Posterior vena cava (tissue), 2 donors: ENCODE measurements around the gene ANXA4. TPM values are rescaled to one million over a fixed set of nuclear protein-coding genes. Genes with fewer than 3 reads are reported as not detected.
"Not testable (repeated sequence)": the region's sequence is repeated elsewhere in the genome, so short reads cannot be mapped to it uniquely, and the experiment has no call there.

Experiments used
- DNase-seq: peaks from one replicate; pipeline ENCODE4 v3.0.0-alpha.2; 2020; ENCODE audit warnings: low spot score
- intact Hi-C, 2 donors: fragments of 100-400 bp; cut with DNase I; formaldehyde crosslinking; loops; one replicate each; pipeline versions ENCODE4 v1.14.1 to v1.14.2; 2022 to 2023
- long read RNA-seq, 2 donors: library from polyadenylated mRNA; unstranded; transcript quantifications; one replicate each; pipeline ENCODE4 v2.0.0, GENCODE V29; 2020 to 2021
- total RNA-seq, 2 donors: library from RNA; stranded (reverse); fragmentation: NEBNext Ultra II Directional; extraction: Animal tissue kit (Norgen Biotek cat#: 25700); gene quantifications; one replicate each; pipeline ENCODE4 v1.2.1, GENCODE V29; 2021
- donor health status: DM: yes; HTN: yes; CAD: no.
- donor health status: DM: yes; HTN: yes; CAD: no.

ANXA4 gene
- total RNA-seq: 10 to 100 TPM; 90.8 to 92.2 TPM
- long read RNA-seq, donor 1, transcript ANXA4-201 (13 exons, 2,799 nt): major isoform, 28 of 38 reads
- long read RNA-seq, donor 1, partial matches to known transcripts: 4 of 38 reads
- long read RNA-seq, donor 1, other reads (novel, unspliced or antisense): 6 of 38 reads
- long read RNA-seq, donor 2, transcript ANXA4-201 (13 exons, 2,799 nt): major isoform, 189 of 230 reads
- long read RNA-seq, donor 2, partial matches to known transcripts: 15 of 230 reads
- long read RNA-seq, donor 2, other reads (novel, unspliced or antisense): 22 of 230 reads

- intact Hi-C loops: loop anchor here in 1 of 2 donors (5.0 kb wide), 1 partner anchor 56 kb away; no protein-coding TSS in a partner anchor
Observed at GRCh38 chr2:69741575-69742321, at the start of gene ANXA4. Gene ANXA4 (plus strand): TSS chr2:69742134. CDS start chr2:69781566, 39,432 bp downstream.

GRCh38 chr2:69692424-69692823 is 49.5 kb upstream of the ANXA4 start:
- DNase-seq: no peak
- intact Hi-C loops: no loop called here

More at GRCh38 chr2:69741575-69742321, at the start of gene ANXA4:
- peak; percentile 94 for DNase-seq

GRCh38 chr2:69693059-69693774 is 48.7 kb upstream of the ANXA4 start:
- DNase-seq: no peak
- intact Hi-C loops: no loop called here

- intact Hi-C loops: no loop called here
- DNase-seq: no peak
Observed at GRCh38 chr2:69693775-69694450, 48.0 kb upstream of the ANXA4 start.

GRCh38 chr2:69694894-69695849 is 46.8 kb upstream of the ANXA4 start:
- intact Hi-C loops: no loop called here
- DNase-seq: no peak

- DNase-seq: no peak
- intact Hi-C loops: no loop called here
Observed at GRCh38 chr2:69695850-69696216, 46.1 kb upstream of the ANXA4 start.

GRCh38 chr2:69700381-69700780 is 41.6 kb upstream of the ANXA4 start:
- no peak for DNase-seq
- intact Hi-C loops: no loop called here

GRCh38 chr2:69701100-69701945 is 40.6 kb upstream of the ANXA4 start:
- intact Hi-C loops: no loop called here
- no peak for DNase-seq

- intact Hi-C loops: no loop called here
- no peak for DNase-seq
Observed at GRCh38 chr2:69703189-69703588, 38.7 kb upstream of the ANXA4 start.

- intact Hi-C loops: no loop called here
- DNase-seq: no peak
Observed at GRCh38 chr2:69704446-69704845, 37.5 kb upstream of the ANXA4 start.

- intact Hi-C loops: no loop called here
- no peak for DNase-seq
Observed at GRCh38 chr2:69709290-69709689, 32.6 kb upstream of the ANXA4 start.

GRCh38 chr2:69711971-69712370 is 30.0 kb upstream of the ANXA4 start:
- no peak for DNase-seq
- intact Hi-C loops: no loop called here

GRCh38 chr2:69714024-69714423 is 27.9 kb upstream of the ANXA4 start:
- intact Hi-C loops: no loop called here
- DNase-seq: no peak

- intact Hi-C loops: not testable (repeated sequence)
- DNase-seq: peak; percentile 95
Observed at GRCh38 chr2:69714539-69715220, 27.3 kb upstream of the ANXA4 start.

- intact Hi-C loops: no loop called here
- no peak for DNase-seq
Observed at GRCh38 chr2:69715964-69716363, 26.0 kb upstream of the ANXA4 start.

GRCh38 chr2:69716555-69717120 is 25.3 kb upstream of the ANXA4 start:
- no peak for DNase-seq
- intact Hi-C loops: no loop called here

- intact Hi-C loops: no loop called here
Observed at GRCh38 chr2:69717186-69717585, 24.7 kb upstream of the ANXA4 start.

More at GRCh38 chr2:69717186-69717585, 24.7 kb upstream of the ANXA4 start:
- no peak for DNase-seq
